ENCODE results near the gene HAL. TPM values are rescaled to one million over a fixed set of nuclear protein-coding genes. Genes with fewer than 3 reads are reported as not detected.

The HAL gene
- polyA plus RNA-seq, 2 of the 4 experiments (the other 2 are of a cell fraction) = 0.22 to 0.43 TPM

DNA sequence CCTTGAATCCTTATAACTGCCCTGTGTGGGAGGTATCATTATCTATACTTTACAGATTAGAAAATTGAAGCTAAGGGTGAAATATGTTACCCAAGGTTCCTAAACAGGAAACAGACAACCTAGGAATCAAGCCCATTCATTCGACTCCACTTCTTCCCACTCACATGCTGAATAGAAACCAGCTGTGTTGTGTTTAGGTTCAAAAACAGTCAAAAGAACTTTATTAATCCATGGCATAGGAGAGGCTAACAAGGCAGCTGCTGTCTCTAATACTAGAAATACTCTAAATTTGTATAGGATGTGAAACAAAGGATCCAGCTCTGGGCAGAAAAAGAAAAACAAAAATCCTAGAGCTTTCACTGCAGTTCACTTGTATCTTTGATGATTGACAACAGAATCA, 43.1 kb downstream of the HAL start:
- ATAC-seq = no peak
- no peaks in the 10 kb centered on the region for H3K4me1 ChIP-seq
- POLR2A ChIA-PET = interaction anchor here (6.5 kb wide), 1 partner anchor 10 kb away, joined by 28 read pairs; the partner anchor contains the start of genes AMDHD1 and CCDC38
- H3K27ac ChIP-seq = no peak overlapping the region
- TF ChIP-seq JUN (IDR thresholded peaks at IDR 0.05) (no peak), HOXB13 (CRISPR knock-in tag; IDR thresholded peaks at IDR 0.05; ENCODE audit: low read depth) (no peak), NPAS2 (CRISPR knock-in tag; IDR thresholded peaks at IDR 0.05; ENCODE audit: borderline replicate concordance) (no peak), EP300 (IDR thresholded peaks at IDR 0.05) (no peak), HEYL (CRISPR knock-in tag; IDR thresholded peaks at IDR 0.05) (no peak), BHLHE40 (IDR thresholded peaks at IDR 0.05; ENCODE audit: low read depth, low read length) (no peak), CBX8 (IDR thresholded peaks at IDR 0.05) (no peak), MYC (IDR thresholded peaks at IDR 0.05; ENCODE audit: borderline replicate concordance, low read length) (no peak), CEBPB (IDR thresholded peaks at IDR 0.05) (no peak)
- TF ChIP-seq, protein P1, sequence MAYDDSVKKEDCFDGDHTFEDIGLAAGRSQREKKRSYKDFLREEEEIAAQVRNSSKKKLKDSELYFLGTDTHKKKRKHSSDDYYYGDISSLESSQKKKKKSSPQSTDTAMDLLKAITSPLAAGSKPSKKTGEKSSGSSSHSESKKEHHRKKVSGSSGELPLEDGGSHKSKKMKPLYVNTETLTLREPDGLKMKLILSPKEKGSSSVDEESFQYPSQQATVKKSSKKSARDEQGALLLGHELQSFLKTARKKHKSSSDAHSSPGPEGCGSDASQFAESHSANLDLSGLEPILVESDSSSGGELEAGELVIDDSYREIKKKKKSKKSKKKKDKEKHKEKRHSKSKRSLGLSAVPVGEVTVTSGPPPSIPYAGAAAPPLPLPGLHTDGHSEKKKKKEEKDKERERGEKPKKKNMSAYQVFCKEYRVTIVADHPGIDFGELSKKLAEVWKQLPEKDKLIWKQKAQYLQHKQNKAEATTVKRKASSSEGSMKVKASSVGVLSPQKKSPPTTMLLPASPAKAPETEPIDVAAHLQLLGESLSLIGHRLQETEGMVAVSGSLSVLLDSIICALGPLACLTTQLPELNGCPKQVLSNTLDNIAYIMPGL (CRISPR knock-in tag; IDR thresholded peaks at IDR 0.05; ENCODE audit: borderline replicate concordance) = no peak
- TF ChIP-seq, protein P2, sequence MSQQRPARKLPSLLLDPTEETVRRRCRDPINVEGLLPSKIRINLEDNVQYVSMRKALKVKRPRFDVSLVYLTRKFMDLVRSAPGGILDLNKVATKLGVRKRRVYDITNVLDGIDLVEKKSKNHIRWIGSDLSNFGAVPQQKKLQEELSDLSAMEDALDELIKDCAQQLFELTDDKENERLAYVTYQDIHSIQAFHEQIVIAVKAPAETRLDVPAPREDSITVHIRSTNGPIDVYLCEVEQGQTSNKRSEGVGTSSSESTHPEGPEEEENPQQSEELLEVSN (IDR thresholded peaks at IDR 0.05; ENCODE audit: borderline replicate concordance, low read depth) = no peak
- TF ChIP-seq, protein P3, sequence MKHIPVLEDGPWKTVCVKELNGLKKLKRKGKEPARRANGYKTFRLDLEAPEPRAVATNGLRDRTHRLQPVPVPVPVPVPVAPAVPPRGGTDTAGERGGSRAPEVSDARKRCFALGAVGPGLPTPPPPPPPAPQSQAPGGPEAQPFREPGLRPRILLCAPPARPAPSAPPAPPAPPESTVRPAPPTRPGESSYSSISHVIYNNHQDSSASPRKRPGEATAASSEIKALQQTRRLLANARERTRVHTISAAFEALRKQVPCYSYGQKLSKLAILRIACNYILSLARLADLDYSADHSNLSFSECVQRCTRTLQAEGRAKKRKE (CRISPR knock-in tag; IDR thresholded peaks at IDR 0.05; ENCODE audit: low read depth) = no peak
- TF ChIP-seq, protein P4, sequence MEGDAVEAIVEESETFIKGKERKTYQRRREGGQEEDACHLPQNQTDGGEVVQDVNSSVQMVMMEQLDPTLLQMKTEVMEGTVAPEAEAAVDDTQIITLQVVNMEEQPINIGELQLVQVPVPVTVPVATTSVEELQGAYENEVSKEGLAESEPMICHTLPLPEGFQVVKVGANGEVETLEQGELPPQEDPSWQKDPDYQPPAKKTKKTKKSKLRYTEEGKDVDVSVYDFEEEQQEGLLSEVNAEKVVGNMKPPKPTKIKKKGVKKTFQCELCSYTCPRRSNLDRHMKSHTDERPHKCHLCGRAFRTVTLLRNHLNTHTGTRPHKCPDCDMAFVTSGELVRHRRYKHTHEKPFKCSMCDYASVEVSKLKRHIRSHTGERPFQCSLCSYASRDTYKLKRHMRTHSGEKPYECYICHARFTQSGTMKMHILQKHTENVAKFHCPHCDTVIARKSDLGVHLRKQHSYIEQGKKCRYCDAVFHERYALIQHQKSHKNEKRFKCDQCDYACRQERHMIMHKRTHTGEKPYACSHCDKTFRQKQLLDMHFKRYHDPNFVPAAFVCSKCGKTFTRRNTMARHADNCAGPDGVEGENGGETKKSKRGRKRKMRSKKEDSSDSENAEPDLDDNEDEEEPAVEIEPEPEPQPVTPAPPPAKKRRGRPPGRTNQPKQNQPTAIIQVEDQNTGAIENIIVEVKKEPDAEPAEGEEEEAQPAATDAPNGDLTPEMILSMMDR (IDR thresholded peaks at IDR 0.05) = no peak
- 67% methylated on average over 1 of the region's 1 CpG for WGBS (ENCODE audit: missing lambda C conversion rate)
- FAIRE-seq = no peak
- DNase-seq (ENCODE audit: low read depth in 1 of 2, low spot score in 1 of 2) = no peak
- no peak overlapping the region for H3K4me3 ChIP-seq
- H3K4me2 ChIP-seq = no peak overlapping the region
- no peaks in the 10 kb centered on the region for H3K9me3 ChIP-seq
- CTCF ChIA-PET = interaction anchor here (1.0 to 2.2 kb wide), 3 partner anchors 10 to 35 kb away, joined by 5 to 13 read pairs (median 7); partner anchors contain the start of genes AMDHD1 and CCDC38

- TF ChIP-seq KDM1A (IDR thresholded peaks at IDR 0.05; ENCODE audit: low read depth) (no peak), MAZ (IDR thresholded peaks at IDR 0.05; ENCODE audit: borderline replicate concordance, low read depth, low read length) (no peak), HDAC2 (IDR thresholded peaks at IDR 0.05) (no peak), HES2 (IDR thresholded peaks at IDR 0.05) (no peak), JUNB (IDR thresholded peaks at IDR 0.05) (no peak), HOXB13 (CRISPR knock-in tag; IDR thresholded peaks at IDR 0.05; ENCODE audit: low read depth) (no peak), EHMT2 (IDR thresholded peaks at IDR 0.05; ENCODE audit: low read depth) (no peak), ZSCAN20 (CRISPR knock-in tag; IDR thresholded peaks at IDR 0.05) (no peak), JUN (IDR thresholded peaks at IDR 0.05) (no peak), CHD4 (IDR thresholded peaks at IDR 0.05; ENCODE audit: borderline replicate concordance) (no peak), FOXS1 (CRISPR knock-in tag; IDR thresholded peaks at IDR 0.05) (no peak), CEBPB (IDR thresholded peaks at IDR 0.05) (no peak), ZC3H11A (IDR thresholded peaks at IDR 0.05) (no peak), RCOR1 (IDR thresholded peaks at IDR 0.05; ENCODE audit: low read depth, low read length) (no peak)
- TF ChIP-seq, protein P4 (IDR thresholded peaks at IDR 0.05) = no peak
- TF ChIP-seq, protein P5, sequence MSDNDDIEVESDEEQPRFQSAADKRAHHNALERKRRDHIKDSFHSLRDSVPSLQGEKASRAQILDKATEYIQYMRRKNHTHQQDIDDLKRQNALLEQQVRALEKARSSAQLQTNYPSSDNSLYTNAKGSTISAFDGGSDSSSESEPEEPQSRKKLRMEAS (IDR thresholded peaks at IDR 0.05) = no peak
- POLR2A ChIA-PET = interaction anchor here (6.5 kb wide), 1 partner anchor 9 kb away, joined by 28 read pairs; the partner anchor contains the start of genes AMDHD1 and CCDC38
- no peak for ATAC-seq
- CTCF ChIA-PET = interaction anchor here (0.9 to 1.2 kb wide), 3 partner anchors 8 to 33 kb away, joined by 3 to 6 read pairs (median 4); partner anchors contain the start of gene CCDC38
- Histone ChIP-seq H3K4me1 (no peaks in the 10 kb centered on the region), H3K27ac (no peak overlapping the region), H3K4me3 (no peak overlapping the region), H3K9me3 (no peaks in the 10 kb centered on the region), H3K4me2 (no peak overlapping the region)
- DNase-seq (ENCODE audit: low read depth in 1 of 2, low spot score in 1 of 2) = no peak
- no peak for FAIRE-seq
Measured at GRCh38 chr12:95951515-95951914, 44.6 kb downstream of the HAL start.

All from A549 (cell line).